Stimulated activated naive CD4-positive, alpha-beta T cell treated with Interleukin-2 at 50 U/mL for 16 hours (primary cell): ENCODE results near the gene SPAG4.

Experiments used
- DNase-seq: peaks from one replicate; lab custom pipeline; 2025; lab: John Stamatoyannopoulos, UW

SPAG4 gene

DNA sequence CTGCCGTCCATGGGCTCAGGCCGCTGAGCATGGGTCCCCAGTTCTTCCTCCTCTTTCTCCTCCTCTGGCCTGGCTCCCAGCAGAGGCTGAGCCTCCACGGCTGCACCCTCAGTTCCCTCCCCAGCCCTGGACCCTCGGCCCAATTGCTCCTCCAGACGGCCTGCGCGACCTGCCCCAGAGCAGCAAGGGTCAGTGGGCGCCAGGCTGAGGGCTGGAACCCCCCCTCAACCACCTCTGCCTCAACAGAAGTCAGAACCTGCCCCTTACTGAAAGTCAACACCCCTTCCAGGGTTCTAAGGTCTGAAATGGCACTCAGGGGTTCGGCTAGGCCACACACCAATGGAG, 15.9 kb upstream of the SPAG4 start:
- no peak for DNase-seq

DNA sequence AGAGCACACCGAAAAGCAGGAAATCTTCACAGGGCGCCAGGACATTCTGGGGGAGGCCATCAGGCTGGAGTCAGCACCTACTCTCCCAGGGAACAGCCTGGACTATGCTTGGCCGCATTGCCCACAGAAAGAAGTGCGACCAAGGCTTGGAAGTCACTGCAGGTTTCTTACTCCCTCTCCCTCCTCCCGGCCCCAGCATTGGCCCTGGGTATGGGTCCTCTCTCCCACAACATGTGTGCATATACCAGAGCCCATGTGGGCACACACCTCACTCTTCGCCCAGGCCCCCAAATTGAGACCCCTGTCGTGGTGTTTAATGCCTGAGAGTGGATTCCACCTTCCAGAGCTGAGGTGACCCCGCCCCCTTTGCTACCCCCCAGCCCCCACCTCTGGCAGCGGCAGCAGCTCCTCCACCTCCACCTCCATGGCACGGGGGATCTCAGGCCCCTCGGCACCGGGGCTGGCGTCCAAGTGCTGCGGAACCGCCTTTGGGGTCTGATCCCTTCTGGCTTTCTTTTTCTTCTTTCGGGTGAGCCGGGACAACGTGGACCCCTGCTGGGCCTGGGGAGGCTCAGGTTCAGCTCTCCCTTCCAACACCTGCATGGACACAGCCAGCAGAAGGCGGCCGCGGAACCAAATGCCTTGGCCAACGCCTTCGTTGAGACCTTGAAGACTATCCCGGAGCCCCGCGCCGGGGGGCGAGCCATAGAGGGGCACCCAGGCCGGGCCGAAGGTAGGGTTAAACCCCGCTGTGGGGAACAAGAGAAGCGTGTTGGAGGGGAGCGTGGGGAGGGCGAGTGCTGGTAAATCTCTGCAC, 15.2 kb upstream of the SPAG4 start:
- no peak for DNase-seq

DNA sequence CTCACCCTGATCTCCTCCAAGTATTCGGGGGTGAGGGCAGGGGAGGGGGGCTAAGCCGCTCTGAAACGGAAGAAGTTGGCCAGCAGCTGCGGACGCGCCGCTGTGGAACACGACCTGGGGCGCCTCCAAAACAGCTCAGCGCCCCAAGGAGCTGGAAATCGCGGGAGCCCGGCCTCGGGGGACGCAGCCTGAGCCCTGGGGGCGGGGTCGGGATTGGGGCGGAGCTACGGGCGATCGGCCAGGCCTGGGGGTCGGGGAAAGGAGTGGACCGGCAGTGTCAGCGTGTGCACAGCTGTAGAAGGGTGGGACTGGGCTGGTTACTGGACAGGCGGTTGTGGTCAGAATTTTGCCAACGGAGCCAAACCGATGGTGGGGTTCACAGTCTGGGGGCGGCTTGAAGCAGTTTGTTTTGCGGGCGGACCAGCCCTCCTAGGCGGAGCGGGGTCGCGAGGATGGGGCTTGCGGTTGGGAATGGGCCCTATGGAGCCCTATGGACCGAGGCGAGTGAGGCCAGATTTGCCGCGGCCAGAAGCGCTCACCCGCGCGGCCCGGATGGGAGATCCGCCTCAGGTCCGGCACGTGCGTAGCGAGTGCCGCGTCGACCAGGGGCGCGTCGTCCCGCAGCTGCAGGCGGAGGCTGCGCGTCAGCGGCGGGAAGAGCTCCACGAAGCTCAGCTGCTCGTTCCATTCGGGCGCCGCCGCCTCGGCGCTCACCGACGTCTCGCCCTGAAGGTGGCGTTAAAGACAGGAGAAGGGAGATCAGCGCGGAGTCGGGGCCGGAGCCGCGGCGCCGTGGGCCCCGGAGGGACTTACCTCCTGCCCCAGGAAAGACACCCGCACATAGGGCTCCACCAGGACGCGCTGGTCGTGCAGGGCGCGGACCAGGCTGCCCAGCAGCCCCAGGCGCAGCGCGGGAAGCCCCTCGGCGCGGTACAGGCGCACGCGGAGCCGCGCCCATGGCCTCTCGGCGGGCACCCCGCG, 14.3 kb upstream of the SPAG4 start:
- peak; percentile 75 for DNase-seq

DNA sequence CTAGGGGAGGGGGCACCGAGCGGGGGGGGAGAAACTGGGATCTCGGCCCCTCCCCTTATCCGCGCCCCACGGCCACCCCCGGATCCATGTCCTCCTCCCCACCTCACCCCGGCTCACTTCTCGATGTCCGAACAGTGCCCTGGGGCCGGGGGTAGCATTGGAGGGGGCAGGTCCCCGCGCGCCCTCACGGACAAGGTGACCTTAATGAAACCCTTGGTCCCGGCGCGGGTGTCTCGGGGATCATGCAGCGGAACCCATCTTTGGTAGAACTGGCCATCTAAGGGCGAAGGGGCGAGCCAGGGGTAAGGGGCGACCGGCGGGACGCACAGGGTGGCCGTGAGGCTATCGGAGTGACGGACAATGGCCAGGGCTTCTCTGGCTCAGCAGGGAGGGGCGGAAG, 13.6 kb upstream of the SPAG4 start:
- no peak for DNase-seq

DNA sequence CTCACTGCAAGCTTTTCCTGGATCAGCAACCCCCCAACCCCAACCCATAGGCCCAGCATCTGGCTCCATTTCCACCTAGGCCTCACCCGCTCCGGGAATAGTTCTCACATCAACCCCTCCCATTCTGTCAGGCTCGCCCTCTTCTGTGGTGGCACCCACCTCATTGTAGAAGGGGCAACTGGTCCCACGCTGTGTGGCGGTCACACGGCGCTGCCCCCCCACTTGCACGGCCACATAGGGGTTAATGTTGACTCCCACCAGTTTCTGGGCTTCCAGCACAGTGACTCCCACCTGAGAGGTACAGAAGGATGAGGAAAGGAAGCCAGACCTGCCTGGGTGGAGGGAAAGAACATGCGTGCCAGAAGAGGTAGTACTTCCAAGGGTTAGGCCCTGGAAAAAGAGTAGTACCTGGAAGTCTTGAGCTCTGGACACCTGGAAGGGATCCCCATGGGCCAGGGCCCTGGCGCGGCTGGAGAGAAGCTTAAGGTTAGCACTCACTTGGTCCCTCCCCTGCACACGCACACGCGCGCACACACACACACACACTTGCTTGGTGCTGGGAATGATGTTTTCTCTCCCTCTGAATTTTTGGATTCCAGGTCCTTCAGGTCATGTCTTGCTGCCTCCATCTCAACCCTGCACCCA, 12.7 kb upstream of the SPAG4 start:
- DNase-seq = no peak

DNA sequence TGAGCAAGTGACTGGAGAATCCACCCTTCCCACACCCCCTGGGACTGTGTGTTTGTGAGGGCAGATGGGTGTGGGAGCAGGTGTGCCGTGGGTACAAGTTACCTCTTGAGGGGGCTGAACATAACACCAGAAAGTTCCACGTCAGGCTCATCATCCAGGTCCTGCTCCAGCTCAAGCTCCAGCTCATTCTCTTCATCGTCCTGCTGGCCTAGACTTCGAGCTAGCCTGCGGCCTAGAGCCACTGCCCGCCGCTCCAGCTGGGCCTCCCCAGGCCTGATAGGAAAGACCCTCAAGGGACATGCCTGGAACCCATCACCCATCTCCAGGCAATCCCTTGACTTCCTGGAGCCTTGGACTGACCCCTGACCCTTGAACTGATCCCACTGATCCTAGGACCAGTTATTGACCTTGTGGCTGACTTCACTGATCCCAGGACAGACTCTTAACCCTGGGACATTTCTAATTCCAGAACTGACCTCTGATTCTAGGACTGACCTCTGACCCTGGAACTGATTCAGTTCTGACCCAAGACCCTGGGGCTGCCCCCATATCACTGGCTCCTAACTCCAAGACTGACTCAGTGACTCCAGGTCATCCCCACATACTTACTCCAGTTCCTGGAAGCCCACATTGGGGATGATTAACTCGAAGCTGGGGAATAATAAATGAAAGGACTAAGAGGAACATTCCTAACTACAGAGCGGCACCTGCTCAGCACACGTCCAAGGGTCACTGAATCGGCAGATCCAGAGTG, 11.8 kb upstream of the SPAG4 start:
- DNase-seq = no peak

DNA sequence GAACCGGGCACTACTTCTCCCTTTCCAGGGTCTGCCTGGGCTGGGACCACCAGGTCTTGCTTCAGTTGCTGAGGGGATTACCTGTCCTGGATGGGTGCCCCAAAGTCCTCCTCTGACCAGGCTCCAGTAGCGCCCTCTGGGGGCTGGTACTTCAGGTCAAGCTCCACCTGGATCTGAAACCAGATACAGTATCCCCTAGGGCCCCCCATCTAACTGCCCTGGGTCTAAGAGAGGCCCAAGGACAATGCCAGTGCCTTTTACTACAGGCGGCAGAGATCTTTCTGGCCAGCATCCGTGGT, 11.2 kb upstream of the SPAG4 start:
- no peak for DNase-seq

DNA sequence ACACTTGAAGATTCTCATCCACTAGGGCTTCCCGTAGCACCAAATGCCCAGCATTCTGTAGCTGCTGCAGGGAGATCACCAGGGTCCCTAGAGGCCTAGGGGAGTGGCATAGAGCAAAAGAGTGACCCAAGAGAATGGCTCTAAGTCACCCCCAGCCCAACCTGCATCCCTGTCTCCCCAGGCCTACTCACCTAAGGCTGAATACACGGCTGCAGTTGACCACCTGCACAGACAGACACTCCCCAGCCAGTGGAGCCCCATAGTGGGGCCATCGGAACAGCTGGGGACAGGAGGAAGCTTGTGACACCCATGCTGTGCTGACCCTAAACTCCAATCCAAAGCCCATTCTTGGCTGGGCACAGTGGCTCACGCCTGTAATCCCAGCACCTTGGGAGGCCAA, 9.5 kb upstream of the SPAG4 start:
- no peak for DNase-seq

DNA sequence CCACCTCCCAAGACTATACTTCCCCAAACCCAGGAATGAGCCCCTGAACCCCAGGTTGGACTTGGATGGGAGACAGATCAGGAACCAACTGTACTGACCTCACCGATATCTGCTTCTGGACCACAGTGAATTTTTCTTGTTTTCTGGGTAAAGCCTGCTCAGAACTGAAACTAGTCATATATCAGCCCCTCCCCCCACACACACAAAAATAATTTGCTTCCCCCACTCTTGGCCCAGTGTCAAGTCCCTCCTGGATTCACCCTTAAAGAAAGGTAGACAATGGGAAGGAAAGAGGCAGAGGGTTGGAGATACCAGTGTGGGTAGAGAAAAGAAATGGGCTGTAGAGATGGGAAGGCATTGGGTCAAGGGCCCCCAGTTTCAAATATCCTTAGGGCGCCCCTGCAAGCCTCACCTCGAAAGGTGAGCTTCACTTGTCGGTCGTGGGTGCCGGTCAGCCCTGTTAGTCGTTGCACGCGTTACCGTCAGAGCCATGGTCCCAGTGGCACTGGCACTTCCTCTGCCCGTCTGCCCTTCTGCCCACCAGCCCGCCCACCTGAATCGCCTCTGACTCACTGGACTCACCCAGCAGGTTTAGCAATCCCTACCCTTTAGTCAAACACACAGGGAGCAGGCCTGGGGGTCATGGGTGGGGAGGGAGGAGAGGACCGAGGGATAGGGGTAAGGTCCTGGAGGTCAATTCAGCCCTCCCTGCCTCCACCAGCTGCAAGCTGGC, 8.5 kb upstream of the SPAG4 start:
- no peak for DNase-seq

DNA sequence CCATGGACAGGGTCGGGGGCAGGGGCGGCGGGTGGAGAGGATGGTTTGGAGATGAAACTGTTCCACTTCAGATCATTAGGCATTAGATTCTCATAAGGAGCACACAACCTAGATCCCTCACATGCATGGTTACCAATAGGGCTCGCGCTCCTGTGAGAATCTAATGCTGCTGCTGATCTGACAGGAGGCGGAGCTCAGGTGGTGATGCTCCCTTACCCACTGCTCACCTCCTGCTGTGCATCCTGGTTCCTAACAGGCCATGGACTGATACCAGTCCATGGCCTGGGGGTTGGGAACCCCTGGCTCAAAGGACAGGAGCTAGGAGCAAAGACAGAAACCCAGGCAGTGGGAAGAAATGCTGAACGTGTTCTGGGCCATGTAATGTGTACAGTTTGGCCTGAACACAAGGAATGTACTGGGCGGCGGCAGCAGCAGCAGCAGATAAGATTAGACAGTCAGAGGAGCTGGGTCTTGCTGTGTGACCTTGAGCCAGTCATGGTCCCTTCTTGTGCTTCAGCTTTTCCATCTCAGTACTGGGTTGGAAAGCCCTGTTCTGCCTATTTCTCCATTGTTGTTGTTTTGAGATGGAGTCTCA, 4.7 kb upstream of the SPAG4 start:
- DNase-seq = no peak

DNA sequence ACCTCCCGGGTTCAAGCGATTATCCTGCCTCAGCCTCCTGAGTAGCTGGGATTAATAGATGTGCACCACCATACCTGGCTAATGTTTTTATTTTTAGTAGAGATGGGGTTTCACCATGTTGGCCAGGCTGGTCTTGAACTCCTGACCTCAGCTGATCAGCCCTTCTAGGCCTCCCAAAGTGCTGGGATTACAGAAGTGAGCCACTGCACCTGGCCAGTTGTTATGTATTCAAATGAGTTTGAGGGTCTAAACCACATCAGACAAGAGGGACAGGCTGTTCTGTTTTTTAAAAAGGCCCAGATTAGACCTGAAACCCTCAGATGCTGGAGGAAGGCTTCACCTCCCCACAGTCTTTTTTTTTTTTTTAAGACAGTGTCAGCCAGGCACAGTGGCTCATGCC, 4.1 kb upstream of the SPAG4 start:
- DNase-seq = no peak

DNA sequence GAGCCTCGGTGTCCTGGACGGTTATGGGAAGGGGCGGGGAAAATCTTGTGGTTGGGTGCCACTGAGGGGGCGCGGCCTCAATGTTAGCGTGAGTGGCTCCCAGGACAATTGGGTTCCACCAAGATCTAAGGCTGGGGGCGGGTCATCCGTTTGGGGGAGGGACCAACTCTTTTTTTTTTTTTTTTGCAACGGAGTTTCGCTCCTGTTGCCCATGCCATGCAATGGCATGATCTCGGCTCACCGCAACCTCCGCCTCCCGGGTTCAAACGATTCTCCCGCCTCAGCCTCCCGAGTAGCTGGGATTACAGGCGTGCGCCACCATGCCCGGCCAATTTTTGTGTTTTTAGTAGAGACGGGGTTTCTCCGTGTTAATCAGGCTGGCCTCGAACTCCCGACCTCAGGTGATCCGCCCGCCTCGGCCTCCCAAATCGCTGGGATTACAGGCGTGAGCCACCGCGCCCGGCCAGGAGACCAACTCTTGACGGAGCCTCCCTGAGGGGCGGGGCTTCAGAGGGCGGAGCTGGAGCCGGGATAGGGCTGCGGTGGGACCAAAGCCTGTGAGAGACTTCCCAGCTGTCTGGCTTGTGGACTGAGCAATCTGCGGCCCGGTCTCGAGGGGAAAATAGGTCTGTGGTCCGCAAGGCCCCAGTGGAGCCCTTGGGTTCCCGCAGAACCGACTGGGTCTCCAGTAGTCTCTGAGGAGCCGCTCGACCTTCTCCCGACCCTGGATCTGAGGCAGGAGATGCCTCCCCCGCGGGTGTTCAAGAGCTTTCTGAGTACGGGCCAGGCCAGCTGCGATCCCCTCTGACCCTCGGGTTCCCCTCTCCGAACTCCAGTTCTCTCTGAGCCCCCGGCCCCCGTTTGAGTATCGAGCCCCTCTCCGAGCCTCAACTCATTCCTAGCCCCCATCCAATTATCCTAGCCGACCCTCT, 1.1 kb downstream of the SPAG4 start:
- peak; percentile 50 for DNase-seq

DNA sequence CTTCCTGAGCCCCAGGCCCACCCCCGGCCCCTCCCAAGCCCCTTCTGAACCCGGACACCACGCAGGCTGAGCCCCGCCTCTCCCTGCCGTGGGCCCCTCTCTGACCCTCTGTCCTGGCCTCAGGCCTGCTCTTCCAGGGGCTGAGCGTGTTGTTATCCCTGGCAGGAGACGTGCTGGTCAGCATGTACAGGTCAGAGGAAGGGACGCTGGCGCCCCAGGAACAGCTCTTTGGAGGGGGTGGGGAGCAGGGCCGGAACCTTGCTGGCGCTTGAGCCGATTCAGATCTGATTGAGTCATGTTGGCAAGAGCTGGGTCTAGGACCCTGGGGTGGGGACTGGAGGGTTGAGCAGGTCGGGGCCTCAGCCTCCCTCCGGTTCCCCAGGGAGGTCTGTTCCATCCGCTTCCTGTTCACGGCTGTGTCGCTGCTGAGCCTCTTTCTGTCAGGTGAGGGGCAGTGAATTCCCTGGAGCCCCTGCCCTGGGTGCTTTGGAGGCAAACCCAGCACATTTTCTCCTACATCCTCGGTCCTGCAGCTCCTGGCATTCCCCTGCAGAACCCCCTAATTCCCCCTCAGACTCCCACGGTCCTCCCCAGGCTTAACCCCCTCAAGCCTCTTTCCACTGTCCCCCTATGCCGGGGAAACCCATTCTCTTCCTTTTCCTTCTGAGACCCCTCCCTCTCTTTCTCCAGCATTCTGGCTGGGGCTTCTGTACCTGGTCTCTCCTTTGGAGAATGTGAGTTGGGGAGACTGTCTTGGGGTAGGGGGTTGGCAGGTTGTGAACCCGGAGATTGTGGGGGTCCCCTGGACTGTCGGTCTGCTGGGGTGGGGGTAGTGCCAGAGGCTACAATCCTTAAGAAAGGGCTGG, 2.0 kb downstream of the SPAG4 start:
- DNase-seq = peak; percentile 9

DNA sequence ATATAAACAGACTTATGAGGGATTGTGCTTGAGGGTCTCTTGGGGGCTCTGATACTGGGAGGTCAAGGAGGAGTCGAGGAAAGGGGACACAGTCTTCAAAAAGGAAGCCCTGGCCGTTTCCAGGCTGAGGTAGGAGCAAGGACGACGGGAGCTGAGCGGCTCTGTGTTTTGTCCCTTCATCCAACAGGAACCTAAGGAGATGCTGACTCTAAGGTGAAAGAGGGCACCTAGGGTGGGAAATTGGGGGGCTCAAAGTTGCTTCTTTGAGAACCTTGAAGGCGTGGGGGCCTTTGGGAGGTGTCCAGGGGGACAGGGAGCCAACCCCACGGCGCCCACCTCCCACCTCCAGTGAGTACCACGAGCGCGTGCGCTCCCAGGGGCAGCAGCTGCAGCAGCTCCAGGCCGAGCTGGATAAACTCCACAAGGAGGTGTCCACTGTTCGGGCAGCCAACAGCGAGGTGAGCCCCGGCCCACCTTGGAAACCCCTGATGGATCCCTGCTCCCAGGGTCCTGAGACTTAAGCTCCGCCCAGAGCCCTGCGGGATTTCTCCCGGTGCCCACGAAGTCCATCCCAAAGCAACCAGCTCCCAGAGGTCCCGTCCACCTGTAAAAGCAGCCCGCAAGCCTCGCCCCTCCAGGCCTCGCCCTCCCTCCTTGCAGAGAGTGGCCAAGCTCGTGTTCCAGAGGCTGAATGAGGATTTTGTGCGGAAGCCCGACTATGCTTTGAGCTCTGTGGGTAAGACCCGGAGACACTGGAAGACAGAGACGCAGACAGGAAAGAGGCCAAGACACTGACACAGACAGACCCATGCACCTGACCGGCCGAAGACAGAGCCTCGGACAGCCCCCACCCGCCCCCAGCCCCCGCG, 2.9 kb downstream of the SPAG4 start:
- DNase-seq = no peak

DNA sequence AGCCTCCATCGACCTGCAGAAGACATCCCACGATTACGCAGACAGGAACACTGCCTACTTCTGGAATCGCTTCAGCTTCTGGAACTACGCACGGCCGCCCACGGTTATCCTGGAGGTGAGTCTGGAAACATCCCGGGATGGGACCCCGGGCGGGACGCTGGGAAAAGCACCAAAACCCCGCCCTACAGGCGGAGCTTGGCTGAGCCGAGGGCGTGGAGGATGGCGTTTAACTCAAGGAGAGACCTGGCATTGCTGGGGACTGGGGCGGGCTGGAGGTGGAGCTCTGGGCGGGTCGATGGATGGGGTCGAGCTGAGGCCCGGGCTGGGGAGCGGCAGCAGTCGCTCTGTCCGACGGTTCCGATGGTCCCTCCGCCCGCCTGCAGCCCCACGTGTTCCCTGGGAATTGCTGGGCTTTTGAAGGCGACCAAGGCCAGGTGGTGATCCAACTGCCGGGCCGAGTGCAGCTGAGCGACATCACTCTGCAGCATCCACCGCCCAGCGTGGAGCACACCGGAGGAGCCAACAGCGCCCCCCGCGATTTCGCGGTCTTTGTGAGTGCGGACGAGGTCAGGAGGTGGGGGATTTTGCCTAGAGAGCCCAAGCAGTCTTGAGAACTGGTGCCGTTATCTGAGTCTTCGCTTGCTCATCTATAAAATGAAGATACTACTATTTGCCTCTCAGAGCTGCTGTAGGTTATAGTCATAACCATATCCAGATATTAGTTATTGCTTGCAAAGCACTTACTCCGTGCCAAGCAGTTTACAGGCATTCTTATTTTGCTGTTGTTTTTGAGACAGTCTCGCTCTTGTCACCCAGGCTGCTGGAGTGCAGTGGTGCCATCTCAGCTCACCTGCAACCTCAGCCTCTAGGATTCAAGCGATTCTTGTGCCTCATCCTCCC, 3.8 kb downstream of the SPAG4 start:
- peak; percentile 81 for DNase-seq

DNA sequence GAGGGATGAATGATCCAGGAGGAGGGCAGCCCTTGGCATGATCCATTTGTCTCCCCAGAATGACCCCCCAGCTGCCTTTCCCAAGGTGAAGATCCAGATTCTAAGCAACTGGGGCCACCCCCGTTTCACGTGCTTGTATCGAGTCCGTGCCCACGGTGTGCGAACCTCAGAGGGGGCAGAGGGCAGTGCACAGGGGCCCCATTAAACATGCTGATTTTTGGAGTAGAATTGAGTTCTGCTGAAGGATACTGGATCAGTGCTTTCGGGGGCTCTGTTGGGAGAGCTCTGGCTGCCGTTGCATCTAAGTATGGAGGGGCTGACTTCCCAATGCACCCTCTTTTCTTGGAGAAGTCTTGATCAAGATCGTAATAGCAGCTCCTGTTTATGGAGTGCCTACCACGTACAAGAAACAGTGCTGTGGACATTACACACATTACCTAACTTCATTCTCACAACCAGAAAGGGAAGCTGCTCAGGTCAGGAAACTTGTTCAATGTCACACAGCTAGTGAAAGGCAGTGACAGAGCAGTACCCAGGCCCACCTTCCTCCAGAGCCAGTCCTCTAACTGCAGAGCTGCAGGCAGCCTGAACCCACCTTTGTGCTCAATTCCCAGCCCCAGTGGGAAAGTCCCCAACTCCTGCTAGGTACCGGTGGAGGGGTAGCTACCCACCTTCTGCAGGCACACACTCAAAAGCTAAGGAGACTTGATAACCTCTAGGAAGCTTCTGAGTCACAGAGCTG, 5.4 kb downstream of the SPAG4 start:
- DNase-seq = no peak
